GM23248 (cell line): ENCODE results near the gene NTF4.

ENCODE experiments used
- EZH2 ChIP-seq: fragments of 200-600 bp; sonication (generic); IDR thresholded peaks from 2 replicates; pipeline ENCODE4 v1.6.1; 2018; ENCODE audit warnings: antibody characterized with exemption, mild to moderate bottlenecking; ENCODE audit not compliant: insufficient read depth, poor library complexity, severe bottlenecking
- EZH2phosphoT487 ChIP-seq: fragments of 200-600 bp; sonication (generic); IDR thresholded peaks from 2 replicates; pipeline ENCODE4 v1.6.1; 2018; ENCODE audit warnings: antibody characterized with exemption, moderate library complexity, mild to moderate bottlenecking, low read depth; ENCODE audit not compliant: insufficient read depth

GRCh38 chr19:49091391-49092038, 26.9 kb upstream of the NTF4 start:
- TF ChIP-seq EZH2phosphoT487, result no peak
- no peak for TF ChIP-seq EZH2
